ENCODE measurements around the gene ADGRB3. TPM values are rescaled to one million over a fixed set of nuclear protein-coding genes. Genes with fewer than 3 reads are reported as not detected.

The ADGRB3 gene
- total RNA-seq, 1 experiment from 2014 or later: 7.7 TPM

GRCh38 chr6:69138148-69138547 lies 503.1 kb downstream of the ADGRB3 start:
- BruUV-seq (replicated peaks): no TSS peak
- H3K27ac ChIP-seq (ENCODE audit: low read depth, low read length, poor library complexity, severe bottlenecking): no peak overlapping the region
- no peaks in the 10 kb centered on the region for H3K36me3 ChIP-seq (ENCODE audit: insufficient read depth, low read length, poor library complexity, severe bottlenecking)
- no peak for DNase-seq (ENCODE audit: low spot score)
- no peaks in the 10 kb centered on the region for H3K9me3 ChIP-seq (ENCODE audit: low read depth, low read length, poor library complexity, severe bottlenecking)
- intact Hi-C loops (cut with micrococcal nuclease; ENCODE audit: unreplicated experiment): no loop called here
- no peaks in the 10 kb centered on the region for H3K4me1 ChIP-seq (ENCODE audit: insufficient read depth, low read length, poor library complexity, severe bottlenecking)
- ChIA-PET CTCF (no interaction called here), POLR2A (ENCODE audit: low non-redundant PET) (no interaction called here)
- no peaks in the 10 kb centered on the region for H3K27me3 ChIP-seq (replicated peaks; ENCODE audit: insufficient read depth, low read depth, low read length, poor library complexity)
- H3K4me3 ChIP-seq (ENCODE audit: low read depth, low read length, poor library complexity, severe bottlenecking): no peak overlapping the region
- TF ChIP-seq EZH2 (IDR thresholded peaks at IDR 0.05; ENCODE audit: borderline replicate concordance, low read depth, low read length, poor library complexity, severe bottlenecking): no peak
- no peak for TF ChIP-seq CTCF (conservative IDR thresholded peaks at IDR 0.05; ENCODE audit: low read depth, low read length)

- DNase-seq (ENCODE audit: low spot score): peak; percentile 48
- no peaks in the 10 kb centered on the region for H3K9me3 ChIP-seq (ENCODE audit: low read depth, low read length, poor library complexity, severe bottlenecking)
- no peak overlapping the region for H3K27ac ChIP-seq (ENCODE audit: low read depth, low read length, poor library complexity, severe bottlenecking)
- H3K4me3 ChIP-seq (ENCODE audit: low read depth, low read length, poor library complexity, severe bottlenecking): no peak overlapping the region
- TF ChIP-seq EZH2 (IDR thresholded peaks at IDR 0.05; ENCODE audit: borderline replicate concordance, low read depth, low read length, poor library complexity, severe bottlenecking) (no peak), CTCF (conservative IDR thresholded peaks at IDR 0.05; ENCODE audit: low read depth, low read length) (no peak)
- no peaks in the 10 kb centered on the region for H3K27me3 ChIP-seq (replicated peaks; ENCODE audit: insufficient read depth, low read depth, low read length, poor library complexity)
- no peaks in the 10 kb centered on the region for H3K4me1 ChIP-seq (ENCODE audit: insufficient read depth, low read length, poor library complexity, severe bottlenecking)
- CTCF ChIA-PET: no interaction called here
- intact Hi-C loops (cut with micrococcal nuclease; ENCODE audit: unreplicated experiment): no loop called here
- no TSS peak for BruUV-seq (replicated peaks)
- POLR2A ChIA-PET (ENCODE audit: low non-redundant PET): no interaction called here
- H3K36me3 ChIP-seq (ENCODE audit: insufficient read depth, low read length, poor library complexity, severe bottlenecking): no peaks in the 10 kb centered on the region
Measured at GRCh38 chr6:69138893-69139494, 503.9 kb downstream of the ADGRB3 start.

GRCh38 chr6:69145062-69145461 lies 510.0 kb downstream of the ADGRB3 start:
- TF ChIP-seq EZH2 (IDR thresholded peaks at IDR 0.05; ENCODE audit: borderline replicate concordance, low read depth, low read length, poor library complexity, severe bottlenecking) (no peak), CTCF (conservative IDR thresholded peaks at IDR 0.05; ENCODE audit: low read depth, low read length) (no peak)
- DNase-seq (ENCODE audit: low spot score): no peak
- Histone ChIP-seq H3K36me3 (ENCODE audit: insufficient read depth, low read length, poor library complexity, severe bottlenecking) (no peaks in the 10 kb centered on the region), H3K4me3 (ENCODE audit: low read depth, low read length, poor library complexity, severe bottlenecking) (no peak overlapping the region), H3K27me3 (replicated peaks; ENCODE audit: insufficient read depth, low read depth, low read length, poor library complexity) (no peaks in the 10 kb centered on the region), H3K4me1 (ENCODE audit: insufficient read depth, low read length, poor library complexity, severe bottlenecking) (no peaks in the 10 kb centered on the region), H3K9me3 (ENCODE audit: low read depth, low read length, poor library complexity, severe bottlenecking) (no peaks in the 10 kb centered on the region), H3K27ac (ENCODE audit: low read depth, low read length, poor library complexity, severe bottlenecking) (no peak overlapping the region)
- BruUV-seq (replicated peaks): no TSS peak
- intact Hi-C loops (cut with micrococcal nuclease; ENCODE audit: unreplicated experiment): no loop called here
- ChIA-PET CTCF (no interaction called here), POLR2A (ENCODE audit: low non-redundant PET) (no interaction called here)

All from A673 (cell line).